Fibroblast of lung (primary cell): Measurements from ENCODE around the gene HECTD4. TPM values are rescaled to one million over a fixed set of nuclear protein-coding genes. Genes with fewer than 3 reads are reported as not detected.

Experiments used
- DNase-seq, 2 donors: peaks; one replicate each; pipeline versions ENCODE4 v3.0.0 to v3.0.0-alpha.2; 2010; ENCODE audit warnings: low read depth in 2 of 2
- H2AFZ ChIP-seq: 2 replicates; pipeline ENCODE4 v1.5.1; 2012; ENCODE audit warnings: low read length, control low read depth, inconsistent platforms
- H3K27ac ChIP-seq: 2 replicates; pipeline ENCODE4 v1.5.1; 2011; ENCODE audit warnings: low read length, control low read depth; ENCODE audit not compliant: insufficient read depth
- H3K27me3 ChIP-seq: 2 replicates; pipeline ENCODE4 v1.5.1; 2011; ENCODE audit warnings: mild to moderate bottlenecking, low read length; ENCODE audit not compliant: control insufficient read depth, insufficient read depth
- H3K36me3 ChIP-seq: 2 replicates; pipeline ENCODE4 v1.5.1; 2011; ENCODE audit warnings: low read length; ENCODE audit not compliant: control insufficient read depth, insufficient read depth
- H3K4me1 ChIP-seq: 2 replicates; pipeline ENCODE4 v1.5.1; 2011; ENCODE audit warnings: low read length; ENCODE audit not compliant: control insufficient read depth, insufficient read depth; ENCODE audit errors: extremely low read depth
- H3K4me2 ChIP-seq: 2 replicates; pipeline ENCODE4 v1.5.1; 2011; ENCODE audit warnings: low read length, control low read depth; ENCODE audit not compliant: insufficient read depth; ENCODE audit errors: extremely low read depth
- H3K4me3 ChIP-seq, 4 experiments: fragments of 200-600 bp in 1 of 4; sonication (generic) in 1 of 4; replicated peaks in 1 of 4; 2 replicates each; pipeline ENCODE4 v1.5.1; 2011 to 2016; ENCODE audit warnings: low read length in 4 of 4, low read depth in 3 of 4, mild to moderate bottlenecking in 3 of 4, control low read depth in 2 of 4, inconsistent platforms in 1 of 4, mixed read lengths in 1 of 4; ENCODE audit not compliant: insufficient read depth in 1 of 4; ENCODE audit errors: control extremely low read depth in 1 of 4
- H3K79me2 ChIP-seq: 2 replicates; pipeline ENCODE4 v1.5.1; 2012; ENCODE audit warnings: mild to moderate bottlenecking, low read length, inconsistent platforms; ENCODE audit not compliant: control insufficient read depth, insufficient read depth
- H3K9ac ChIP-seq: 2 replicates; pipeline ENCODE4 v1.5.1; 2011; ENCODE audit warnings: mild to moderate bottlenecking, low read length, control low read depth; ENCODE audit not compliant: insufficient read depth
- H3K9me3 ChIP-seq: 2 replicates; pipeline ENCODE4 v1.5.1; 2012; ENCODE audit warnings: low read depth, low read length; ENCODE audit not compliant: control insufficient read depth, insufficient read depth
- H4K20me1 ChIP-seq: 2 replicates; pipeline ENCODE4 v1.5.1; 2011; ENCODE audit warnings: low read length; ENCODE audit not compliant: control insufficient read depth, insufficient read depth; ENCODE audit errors: extremely low read depth
- CTCF ChIP-seq, 2 donors: IDR thresholded peaks in 1 of 2; conservative IDR thresholded peaks in 1 of 2; 1 replicate in 1 of 2; 2 replicates in 1 of 2; pipeline ENCODE4 v1.5.1; 2011 to 2012; ENCODE audit warnings: low read length in 2 of 2, control low read depth in 1 of 2, inconsistent platforms in 1 of 2, low read depth in 1 of 2, mild to moderate bottlenecking in 1 of 2
- EZH2 ChIP-seq: IDR thresholded peaks from 2 replicates; pipeline ENCODE4 v1.5.1; 2012; ENCODE audit warnings: low read length, control low read depth, mild to moderate bottlenecking; ENCODE audit errors: missing control alignments
- polyA plus RNA-seq, 2 donors: library from polyadenylated mRNA; depleted of rRNA in 1 of 2; stranded (reverse) in 1 of 2; unstranded in 1 of 2; fragments of >200 nt; gene quantifications; 2 replicates each; pipeline ENCODE4 v1.2.1, GENCODE V29; 2011 to 2012; ENCODE audit warnings: missing spikeins in 1 of 2
- total RNA-seq: library from RNA; depleted of rRNA; stranded (reverse); fragments of >200 nt; gene quantifications from 2 replicates; pipeline ENCODE4 v1.2.1, GENCODE V29; 2014

Gene HECTD4
- total and polyA plus RNA-seq, 2 donors (not counting 1 experiment from before 2014, with no cell fraction given) = 5.1 to 31.7 TPM

GRCh38 chr12:112130441-112130998, 251.7 kb downstream of the HECTD4 start:
- H3K79me2 ChIP-seq = peaks cover 70% of the 10 kb centered on the region

GRCh38 chr12:112126911-112127310, 255.3 kb downstream of the HECTD4 start:
- H3K27me3 ChIP-seq = no peaks in the 10 kb centered on the region
- no peaks in the 10 kb centered on the region for H3K36me3 ChIP-seq
- peak; percentile 17 to 40 for DNase-seq
- peak overlapping the region; percentile 100 for H3K4me2 ChIP-seq
- peaks cover 58% of the 10 kb centered on the region for H3K79me2 ChIP-seq
- H3K4me3 ChIP-seq = peak overlapping the region; percentile 68 to 98 (median 82)
- H3K9me3 ChIP-seq = no peaks in the 10 kb centered on the region
- H3K4me1 ChIP-seq = peaks cover 24% of the 10 kb centered on the region
- TF ChIP-seq EZH2 (no peak), CTCF (conservative IDR thresholded peaks at IDR 0.05 in 1 of 2, IDR thresholded peaks at IDR 0.05 in 1 of 2; ENCODE audit: low read depth in 1 of 2, low read length in 2 of 2) (no peak)
- H3K9ac ChIP-seq = no peak overlapping the region
- H4K20me1 ChIP-seq = no peaks in the 10 kb centered on the region
- no peak overlapping the region for H2AFZ ChIP-seq
- H3K27ac ChIP-seq = peak overlapping the region; percentile 14

More at GRCh38 chr12:112130441-112130998, 251.7 kb downstream of the HECTD4 start:
- Histone ChIP-seq H3K4me2 (peak overlapping the region; percentile 82), H3K9ac (no peak overlapping the region), H3K4me3 (peak overlapping the region in 3 of 4 experiments; percentile 27 to 48 (median 30)), H3K4me1 (peaks cover 10% of the 10 kb centered on the region), H3K27ac (peak overlapping the region; percentile 56), H2AFZ (peak overlapping the region; percentile 71), H3K36me3 (peaks cover 2% of the 10 kb centered on the region), H4K20me1 (no peaks in the 10 kb centered on the region), H3K9me3 (no peaks in the 10 kb centered on the region), H3K27me3 (no peaks in the 10 kb centered on the region)
- DNase-seq = peak in 1 of 2 donors; percentile 41
- TF ChIP-seq CTCF (conservative IDR thresholded peaks at IDR 0.05 in 1 of 2, IDR thresholded peaks at IDR 0.05 in 1 of 2; ENCODE audit: low read depth in 1 of 2, low read length in 2 of 2) (no peak), EZH2 (no peak)

GRCh38 chr12:112126000-112126438, 256.2 kb downstream of the HECTD4 start:
- Histone ChIP-seq H3K4me3 (peak overlapping the region; percentile 68 to 98 (median 82)), H3K27ac (peak overlapping the region; percentile 85), H3K9ac (peak overlapping the region; percentile 91), H4K20me1 (no peaks in the 10 kb centered on the region), H2AFZ (no peak overlapping the region), H3K79me2 (peaks cover 51% of the 10 kb centered on the region), H3K4me2 (peak overlapping the region; percentile 100), H3K27me3 (no peaks in the 10 kb centered on the region), H3K36me3 (no peaks in the 10 kb centered on the region), H3K9me3 (no peaks in the 10 kb centered on the region), H3K4me1 (peaks cover 26% of the 10 kb centered on the region)
- DNase-seq = no peak
- no peak for TF ChIP-seq EZH2
- TF ChIP-seq CTCF (conservative IDR thresholded peaks at IDR 0.05 in 1 of 2, IDR thresholded peaks at IDR 0.05 in 1 of 2; ENCODE audit: low read depth in 1 of 2, low read length in 2 of 2) = no peak
